HCT116 (cell line): Measurements from ENCODE around the gene NT5C1A. TPM values are rescaled to one million over a fixed set of nuclear protein-coding genes. Genes with fewer than 3 reads are reported as not detected.

ENCODE experiments used
- ATAC-seq: fragments of 200-7000 bp; cut with Tn5 transposase; 2 replicates; pipeline ENCODE4 v1.9.1; 2020; ENCODE audit warnings: mild to moderate bottlenecking, moderate library complexity
- BruUV-seq: library from RNA; stranded (reverse); fragments of 400-500 nt; replicated peaks from 2 replicates; lab custom pipeline; 2021; lab: Mats Ljungman, UMichigan
- CTCF ChIA-PET: fragments of 300-600 bp; sonication (Branson Sonifier 250); formaldehyde crosslinking; loops from one replicate; lab custom pipeline; 2021; ENCODE audit warnings: antibody characterized with exemption; lab: Charles Lee
- POLR2A ChIA-PET: fragments of 300-600, 350-600 bp; sonication (Branson Sonifier 250); formaldehyde crosslinking; loops from one replicate; lab custom pipeline; 2021; ENCODE audit warnings: antibody characterized with exemption; lab: Charles Lee
- RAD21 ChIA-PET, 2 experiments: fragments of 300-600 bp; sonication (Branson Sonifier 250); formaldehyde crosslinking; loops; one replicate each; lab custom pipeline; 2023; ENCODE audit warnings: low total read pairs in 2 of 2; ENCODE audit not compliant: uncharacterized antibody in 2 of 2, unreplicated experiment in 2 of 2, low non-redundant PET in 1 of 2; lab: Charles Lee
- DNase-seq: peaks from one replicate; pipeline ENCODE4 v3.0.0-alpha.2; 2010; ENCODE audit warnings: low read depth, low spot score
- H2AFZ ChIP-seq: fragments of 200-600 bp; shearing (Covaris generic), sonication (generic); 2 replicates; pipeline ENCODE4 v1.6.1; 2017; ENCODE audit warnings: low read depth, mixed run types, mixed read lengths, antibody characterized with exemption, low read length; ENCODE audit not compliant: poor library complexity, severe bottlenecking
- H3K27ac ChIP-seq: 2 replicates; pipeline ENCODE4 v1.5.1; 2012; ENCODE audit warnings: low read depth, low read length
- H3K27me3 ChIP-seq: fragments of 200-600 bp; sonication (generic); 2 replicates; pipeline ENCODE4 v1.6.1; 2016; ENCODE audit warnings: mixed run types, low read length, mixed read lengths; ENCODE audit not compliant: insufficient read depth
- H3K36me3 ChIP-seq, 2 experiments: fragments of 200-500 bp in 1 of 2; fragments of 200-600 bp in 1 of 2; sonication (Bioruptor generic) in 1 of 2; sonication (generic) in 1 of 2; 2 replicates each; pipeline versions ENCODE4 v1.5.1 to v1.6.1; 2014 to 2016; ENCODE audit warnings: low read length in 2 of 2, inconsistent platforms in 1 of 2, mixed read lengths in 1 of 2, mixed run types in 1 of 2; ENCODE audit not compliant: insufficient read depth in 2 of 2, control insufficient read depth in 1 of 2
- H3K4me1 ChIP-seq, 2 experiments: fragments of 200-600 bp in 1 of 2; sonication (generic) in 1 of 2; 2 replicates each; pipeline versions ENCODE4 v1.5.1 to v1.6.1; 2012 to 2017; ENCODE audit warnings: low read length in 2 of 2, inconsistent platforms in 1 of 2, mild to moderate bottlenecking in 1 of 2, mixed read lengths in 1 of 2, mixed run types in 1 of 2, moderate library complexity in 1 of 2; ENCODE audit not compliant: insufficient read depth in 2 of 2, control insufficient read depth in 1 of 2
- H3K4me2 ChIP-seq: fragments of 200-600 bp; sonication (generic); 2 replicates; pipeline ENCODE4 v1.6.1; 2017; ENCODE audit warnings: mixed run types, low read length, mixed read lengths
- H3K4me3 ChIP-seq, 2 experiments: fragments of 200-600 bp in 1 of 2; sonication (generic) in 1 of 2; replicated peaks in 1 of 2; 2 replicates each; pipeline ENCODE4 v1.5.1; 2011 to 2016; ENCODE audit warnings: low read length in 2 of 2, control low read depth in 1 of 2, low read depth in 1 of 2, mild to moderate bottlenecking in 1 of 2, mixed read lengths in 1 of 2, mixed run types in 1 of 2
- H3K79me2 ChIP-seq: fragments of 200-600 bp; sonication (generic); 2 replicates; pipeline ENCODE4 v1.6.1; 2017; ENCODE audit warnings: mild to moderate bottlenecking, mixed run types, low read length, moderate library complexity, mixed read lengths; ENCODE audit not compliant: insufficient read depth
- H3K9ac ChIP-seq: fragments of 200-600 bp; sonication (generic); 2 replicates; pipeline ENCODE4 v1.6.1; 2016; ENCODE audit warnings: low read length, mixed read lengths
- H3K9me2 ChIP-seq: fragments of 200-600 bp; sonication (generic), shearing (Covaris generic); 2 replicates; pipeline ENCODE4 v1.6.1; 2017; ENCODE audit warnings: mixed run types, mild to moderate bottlenecking, moderate library complexity; ENCODE audit not compliant: insufficient read depth
- H3K9me3 ChIP-seq, 2 experiments: fragments of 200-500 bp in 1 of 2; fragments of 200-600 bp in 1 of 2; sonication (Bioruptor generic) in 1 of 2; sonication (generic) in 1 of 2; 2 replicates each; pipeline ENCODE4 v1.6.1; 2014 to 2017; ENCODE audit warnings: low read length in 2 of 2, mixed read lengths in 2 of 2, inconsistent platforms in 1 of 2, low read depth in 1 of 2, mild to moderate bottlenecking in 1 of 2, mixed run types in 1 of 2, moderate library complexity in 1 of 2; ENCODE audit not compliant: control insufficient read depth in 1 of 2, insufficient read depth in 1 of 2
- H4K20me1 ChIP-seq: fragments of 200-600 bp; sonication (generic), shearing (Covaris generic); 2 replicates; pipeline ENCODE4 v1.6.1; 2017; ENCODE audit warnings: mixed run types, mild to moderate bottlenecking, moderate library complexity; ENCODE audit not compliant: insufficient read depth
- CBX3 ChIP-seq: IDR thresholded peaks from 2 replicates; pipeline ENCODE4 v1.6.1; 2012; ENCODE audit warnings: low read depth
- CEBPB ChIP-seq: IDR thresholded peaks from 2 replicates; pipeline ENCODE4 v1.6.1; 2012; ENCODE audit warnings: low read depth
- EGR1 ChIP-seq: IDR thresholded peaks from 2 replicates; pipeline ENCODE4 v1.6.1; 2012; ENCODE audit warnings: low read depth
- ELF1 ChIP-seq: IDR thresholded peaks from 2 replicates; pipeline ENCODE4 v1.6.1; 2012; ENCODE audit warnings: low read depth, borderline replicate concordance
- EZH2 ChIP-seq: fragments of 200-600 bp; sonication (generic); IDR thresholded peaks from 2 replicates; pipeline ENCODE4 v1.6.1; 2017; ENCODE audit warnings: antibody characterized with exemption, mixed run types
- FOSL1 ChIP-seq: IDR thresholded peaks from 2 replicates; pipeline ENCODE4 v1.6.1; 2012; ENCODE audit warnings: low read depth
- JUND ChIP-seq: IDR thresholded peaks from 2 replicates; pipeline ENCODE4 v1.6.1; 2012
- RAD21 ChIP-seq: IDR thresholded peaks from 2 replicates; pipeline ENCODE4 v1.6.1; 2012; ENCODE audit warnings: low read depth, mild to moderate bottlenecking
- SIN3A ChIP-seq: IDR thresholded peaks from 2 replicates; pipeline ENCODE4 v1.6.1; 2012; ENCODE audit warnings: low read depth
- SP1 ChIP-seq: IDR thresholded peaks from 2 replicates; pipeline ENCODE4 v1.6.1; 2012; ENCODE audit warnings: low read depth
- SRF ChIP-seq: IDR thresholded peaks from 2 replicates; pipeline ENCODE4 v1.6.1; 2012; ENCODE audit warnings: low read depth
- ZNF274 ChIP-seq: fragments of 200-500 bp; sonication (Bioruptor generic); IDR thresholded peaks from 2 replicates; pipeline ENCODE4 v1.6.1; 2014; ENCODE audit warnings: mild to moderate bottlenecking, low read depth, low read length, inconsistent platforms
- intact Hi-C: fragments of 100-400 bp; cut with micrococcal nuclease; formaldehyde crosslinking; loops from 2 replicates; pipeline ENCODE4 v1.10.0; 2022
- total RNA-seq: library from RNA; stranded (reverse); gene quantifications from one replicate; pipeline ENCODE4 v1.2.1, GENCODE V29; 2021; ENCODE audit not compliant: unreplicated experiment
- TF ChIP-seq, protein P1 (sequence below), 3 experiments: fragments of 200-600 bp in 1 of 3; sonication (generic) in 1 of 3; IDR thresholded peaks in 2 of 3; conservative IDR thresholded peaks in 1 of 3; 2 replicates each; pipeline ENCODE4 v1.5.1; 2012 to 2017; ENCODE audit warnings: low read depth in 2 of 3, low read length in 2 of 3, antibody characterized with exemption in 1 of 3, borderline replicate concordance in 1 of 3, control low read depth in 1 of 3, mild to moderate bottlenecking in 1 of 3, mixed read lengths in 1 of 3, mixed run types in 1 of 3, moderate library complexity in 1 of 3; ENCODE audit not compliant: insufficient read depth in 1 of 3
- TF ChIP-seq, protein P2 (sequence below): IDR thresholded peaks from 2 replicates; pipeline ENCODE4 v1.6.1; 2012

Gene NT5C1A
- total RNA-seq, 1 experiment from 2014 or later, result not detected

DNA sequence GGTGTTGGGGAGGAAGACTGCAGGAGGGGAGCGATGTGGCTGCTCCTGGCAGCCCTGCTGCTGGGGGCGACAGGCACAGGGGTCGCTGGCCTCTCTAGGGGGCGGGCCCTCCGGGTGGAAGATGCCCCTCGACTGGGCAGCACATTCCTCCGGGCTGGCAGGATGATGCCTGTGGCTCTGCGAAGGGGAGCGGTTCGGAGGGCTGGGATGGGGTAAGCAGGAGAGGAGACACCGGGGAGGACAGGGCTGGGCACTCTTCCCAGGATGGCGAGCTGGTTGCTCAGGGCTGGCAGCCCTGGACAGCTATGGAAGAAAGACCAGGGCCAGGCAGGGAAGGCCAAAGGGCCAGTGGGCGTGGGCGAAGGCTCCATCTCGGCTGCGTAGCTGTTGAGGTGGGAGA, 45.3 kb downstream of the NT5C1A start:
- BruUV-seq, result no TSS peak
- Histone ChIP-seq H3K4me2 (no peak overlapping the region), H3K4me1 (no peaks in the 10 kb centered on the region), H3K27ac (no peak overlapping the region), H3K4me3 (no peak overlapping the region), H3K79me2 (no peaks in the 10 kb centered on the region), H3K9me3 (no peaks in the 10 kb centered on the region), H3K9ac (no peak overlapping the region), H3K36me3 (peaks cover 2% of the 10 kb centered on the region in 2 experiments; a peak in 2 of 4 replicates), H2AFZ (no peak overlapping the region), H4K20me1 (no peaks in the 10 kb centered on the region), H3K9me2 (no peaks in the 10 kb centered on the region), H3K27me3 (no peaks in the 10 kb centered on the region)
- intact Hi-C loops, result no loop called here
- DNase-seq (no peak), ATAC-seq (no peak)
- ChIA-PET RAD21 (no interaction called here), POLR2A (no interaction called here), CTCF (no interaction called here)
- TF ChIP-seq CEBPB (no peak), JUND (no peak), CBX3 (no peak), ELF1 (no peak), SIN3A (no peak), FOSL1 (no peak), EZH2 (no peak), ZNF274 (no peak), EGR1 (no peak), SP1 (no peak), RAD21 (no peak), SRF (no peak)
- TF ChIP-seq, protein P1, sequence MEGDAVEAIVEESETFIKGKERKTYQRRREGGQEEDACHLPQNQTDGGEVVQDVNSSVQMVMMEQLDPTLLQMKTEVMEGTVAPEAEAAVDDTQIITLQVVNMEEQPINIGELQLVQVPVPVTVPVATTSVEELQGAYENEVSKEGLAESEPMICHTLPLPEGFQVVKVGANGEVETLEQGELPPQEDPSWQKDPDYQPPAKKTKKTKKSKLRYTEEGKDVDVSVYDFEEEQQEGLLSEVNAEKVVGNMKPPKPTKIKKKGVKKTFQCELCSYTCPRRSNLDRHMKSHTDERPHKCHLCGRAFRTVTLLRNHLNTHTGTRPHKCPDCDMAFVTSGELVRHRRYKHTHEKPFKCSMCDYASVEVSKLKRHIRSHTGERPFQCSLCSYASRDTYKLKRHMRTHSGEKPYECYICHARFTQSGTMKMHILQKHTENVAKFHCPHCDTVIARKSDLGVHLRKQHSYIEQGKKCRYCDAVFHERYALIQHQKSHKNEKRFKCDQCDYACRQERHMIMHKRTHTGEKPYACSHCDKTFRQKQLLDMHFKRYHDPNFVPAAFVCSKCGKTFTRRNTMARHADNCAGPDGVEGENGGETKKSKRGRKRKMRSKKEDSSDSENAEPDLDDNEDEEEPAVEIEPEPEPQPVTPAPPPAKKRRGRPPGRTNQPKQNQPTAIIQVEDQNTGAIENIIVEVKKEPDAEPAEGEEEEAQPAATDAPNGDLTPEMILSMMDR (IDR thresholded peaks at IDR 0.05 in 2 of 3, conservative IDR thresholded peaks at IDR 0.05 in 1 of 3; ENCODE audit: borderline replicate concordance in 1 of 3, insufficient read depth in 1 of 3, low read depth in 2 of 3, low read length in 2 of 3), result no peak
- TF ChIP-seq, protein P2, sequence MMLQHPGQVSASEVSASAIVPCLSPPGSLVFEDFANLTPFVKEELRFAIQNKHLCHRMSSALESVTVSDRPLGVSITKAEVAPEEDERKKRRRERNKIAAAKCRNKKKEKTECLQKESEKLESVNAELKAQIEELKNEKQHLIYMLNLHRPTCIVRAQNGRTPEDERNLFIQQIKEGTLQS, result no peak
